HG02623 (cell line): Measurements from ENCODE around the gene NOVA2.

Experiments used
- ATAC-seq: cut with Tn5 transposase; IDR thresholded peaks from one replicate; pipeline ENCODE4 v1.9.1; 2021; ENCODE audit warnings: moderate library complexity; ENCODE audit not compliant: unreplicated experiment

Gene NOVA2

GRCh38 chr19:45973553-45974338, at the start of gene NOVA2:
Gene NOVA2, minus strand, starts transcription at chr19:45973865. Its CDS starts 514 bp downstream, at chr19:45973351.
- no peak for ATAC-seq

- ATAC-seq, result no peak
Observed at GRCh38 chr19:46023311-46023779, 49.7 kb upstream of the NOVA2 start.

DNA sequence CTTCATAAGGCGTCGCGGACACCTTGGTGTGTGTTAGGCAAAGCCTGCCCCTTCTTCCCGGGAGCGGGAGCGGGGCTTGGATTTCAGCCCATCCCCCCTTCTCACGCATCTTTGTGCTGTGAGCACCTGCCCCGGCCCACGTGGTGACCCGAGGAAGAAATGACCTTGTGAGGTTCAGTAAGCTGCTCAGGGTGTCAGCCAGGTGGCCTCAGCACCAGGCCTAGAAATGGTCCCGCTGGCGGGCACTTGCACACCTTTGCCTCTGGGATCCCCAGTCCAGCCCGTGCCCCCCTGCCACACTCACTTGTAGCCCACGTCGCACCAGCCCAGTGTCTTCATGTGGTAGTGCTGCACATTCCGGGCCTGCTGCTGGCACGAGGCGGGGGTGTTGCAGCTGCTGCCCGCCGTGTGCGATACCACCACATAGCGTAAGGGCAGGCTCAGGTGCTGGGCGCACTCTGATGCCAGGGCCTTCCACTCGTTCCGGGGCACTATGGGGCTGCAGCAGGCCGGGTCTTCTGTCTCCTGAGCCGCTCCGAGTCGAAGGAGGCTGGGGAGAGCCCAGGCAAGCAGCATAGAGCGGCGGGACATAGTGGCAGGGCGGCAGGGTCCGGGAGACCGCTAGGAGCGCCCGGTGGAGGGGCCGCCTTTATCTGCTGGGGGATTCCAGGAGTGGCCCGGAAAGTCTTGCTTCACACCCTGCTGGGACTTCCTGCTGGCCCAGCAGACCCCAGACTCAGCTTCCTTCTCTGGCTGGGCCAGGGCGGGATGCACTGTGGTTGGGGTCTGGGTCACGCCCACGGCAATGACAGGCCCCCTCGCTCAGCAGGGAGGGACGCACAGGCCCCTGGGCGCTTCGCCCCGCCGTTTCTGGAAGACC, 49.0 kb upstream of the NOVA2 start, which contains the start of gene PGLYRP1:
Gene PGLYRP1, minus strand, starts transcription at position 623 of the 880 bp plus-strand sequence. Its CDS starts 32 bp downstream, at position 591.
- no peak for ATAC-seq

DNA sequence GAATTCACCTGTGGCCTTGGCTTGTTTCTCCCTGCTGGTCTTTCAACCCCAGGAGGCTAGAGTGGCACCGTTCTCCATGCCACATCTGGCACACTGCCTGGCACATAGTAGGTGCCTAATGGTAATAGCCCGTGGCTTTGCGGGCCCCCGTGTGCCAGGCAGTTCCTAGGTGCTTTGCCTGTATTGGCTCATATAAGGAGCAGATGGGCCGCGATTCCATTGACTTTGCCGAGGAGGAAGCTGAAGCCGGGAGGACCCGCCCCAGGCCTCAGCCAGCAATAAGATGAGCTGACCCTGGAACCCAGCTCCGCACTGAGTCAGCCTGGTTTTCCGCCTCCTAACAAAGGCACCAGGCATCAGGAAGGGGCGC, 48.4 kb upstream of the NOVA2 start:
- ATAC-seq, result no peak

GRCh38 chr19:46021531-46022041, 47.9 kb upstream of the NOVA2 start:
- no peak for ATAC-seq

DNA sequence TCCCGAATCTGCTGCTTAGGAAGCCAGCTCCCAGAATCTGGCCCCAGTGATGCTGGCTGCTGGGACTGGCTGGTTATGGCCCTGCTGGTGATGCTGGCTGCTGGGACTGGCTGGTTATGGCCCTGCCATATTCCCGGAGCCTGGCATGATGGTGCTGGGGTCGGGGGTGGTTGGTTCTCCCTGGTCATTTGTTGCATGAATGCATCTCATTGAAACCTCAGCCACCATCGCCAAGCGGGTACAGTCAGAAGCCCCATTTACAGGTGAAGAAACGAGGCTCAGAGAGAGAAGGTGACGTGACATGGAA, 47.1 kb upstream of the NOVA2 start:
- no peak for ATAC-seq

DNA sequence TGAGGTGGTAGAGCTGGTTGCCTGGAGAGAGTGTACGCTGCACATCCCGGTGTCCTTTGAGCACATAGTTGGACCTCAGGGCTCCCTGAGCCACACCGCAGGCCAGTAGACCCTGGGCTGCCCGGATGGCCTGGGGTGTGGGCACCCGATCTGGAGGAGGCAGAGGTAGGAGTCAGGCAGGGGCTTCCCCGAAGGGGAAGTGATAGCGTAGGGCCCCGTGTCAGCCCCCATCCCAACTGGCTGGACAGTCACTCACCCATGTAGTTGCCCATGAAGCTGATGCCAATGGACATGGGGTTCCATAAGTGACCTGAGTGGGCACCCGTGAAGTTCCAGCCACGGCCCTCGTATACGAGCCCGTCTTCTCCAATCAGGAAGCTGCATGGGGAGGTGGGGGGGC, 45.6 kb upstream of the NOVA2 start:
- ATAC-seq, result no peak

DNA sequence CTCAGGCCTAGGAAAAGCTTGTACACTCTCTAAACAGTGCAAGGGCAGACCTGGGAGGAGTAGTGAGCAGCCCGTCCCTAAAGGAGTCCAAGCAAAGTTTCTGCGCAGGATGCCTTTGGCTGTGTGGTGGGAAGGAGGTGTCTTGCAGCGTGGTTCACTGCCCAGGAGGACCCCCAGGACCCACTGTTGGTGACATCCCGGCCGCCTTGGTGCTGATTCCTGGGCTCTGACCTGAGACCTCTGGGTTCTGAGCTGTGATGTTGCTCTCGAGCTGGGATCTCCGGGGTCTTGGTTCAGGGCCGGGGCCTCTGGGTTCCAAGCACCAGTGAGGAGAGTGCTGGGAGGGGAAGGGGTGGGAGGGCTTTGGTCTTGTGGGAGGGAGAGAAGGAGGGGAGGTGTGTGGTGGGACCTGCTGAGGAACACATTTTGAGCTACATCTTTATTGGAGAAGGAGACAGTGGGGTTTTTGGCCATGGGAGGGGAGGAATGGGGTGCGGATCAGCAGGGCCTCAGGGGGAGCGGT, 45.1 kb upstream of the NOVA2 start:
- ATAC-seq, result no peak

GRCh38 chr19:46017874-46018675, 44.4 kb upstream of the NOVA2 start:
- no peak for ATAC-seq

GRCh38 chr19:46017095-46017429, 43.4 kb upstream of the NOVA2 start:
- ATAC-seq, result no peak

- no peak for ATAC-seq
Observed at GRCh38 chr19:46016426-46017094, 42.9 kb upstream of the NOVA2 start.

GRCh38 chr19:46015687-46016425, 42.2 kb upstream of the NOVA2 start:
- ATAC-seq, result no peak

DNA sequence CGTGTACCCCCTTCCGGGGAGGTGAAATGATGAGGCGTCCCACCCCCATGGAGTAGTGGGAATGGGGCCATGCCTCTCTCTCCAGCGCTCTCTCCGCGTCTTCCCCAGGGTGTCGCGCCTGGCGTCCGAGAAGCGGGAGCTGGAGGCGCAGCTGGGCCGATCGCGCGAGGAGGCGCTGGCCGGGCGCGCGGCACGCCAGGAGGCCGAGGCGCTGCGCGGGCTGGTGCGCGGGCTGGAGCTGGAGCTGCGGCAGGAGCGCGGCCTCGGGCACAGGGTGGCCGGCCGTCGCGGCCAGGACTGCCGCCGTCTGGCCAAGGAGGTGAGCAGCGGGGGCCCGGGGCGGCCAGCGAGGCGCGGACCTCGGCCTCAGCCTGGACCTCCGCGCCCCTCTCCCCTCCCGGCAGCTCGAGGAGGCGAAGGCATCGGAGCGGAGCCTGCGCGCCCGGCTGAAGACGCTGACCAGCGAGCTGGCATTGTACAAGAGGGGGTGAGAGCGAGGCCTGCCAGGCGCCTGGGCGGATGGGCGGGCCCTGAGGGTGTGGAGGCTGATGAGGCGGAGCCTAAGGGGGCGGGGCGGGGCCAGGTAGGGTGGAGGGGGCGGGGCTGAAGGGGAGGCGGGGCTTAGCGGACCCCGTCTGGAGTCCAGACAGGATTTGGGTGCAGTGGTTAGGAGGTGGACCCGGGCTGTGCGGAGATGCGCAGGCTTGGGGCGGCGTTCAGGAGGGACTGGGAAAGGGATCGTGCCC, 41.4 kb upstream of the NOVA2 start:
- no peak for ATAC-seq

DNA sequence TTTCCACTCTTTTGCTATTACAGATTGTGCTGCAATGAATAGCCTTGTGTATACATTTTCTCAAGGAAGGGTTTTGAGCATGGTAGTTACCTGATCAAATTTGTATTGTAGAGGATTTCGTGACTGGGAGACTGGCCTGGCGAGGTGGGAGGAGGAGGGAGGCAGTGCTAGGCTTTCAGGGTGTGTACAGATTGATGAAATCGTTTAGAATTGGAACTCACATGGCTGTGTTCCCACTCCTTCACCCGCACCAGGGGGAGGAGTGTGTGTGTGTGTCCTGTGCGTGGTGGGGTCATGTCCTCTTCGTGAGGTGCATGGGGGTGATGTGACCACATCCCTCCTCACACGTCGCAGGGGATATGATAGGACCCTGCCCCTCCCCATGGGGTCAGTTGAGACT, 40.9 kb upstream of the NOVA2 start:
- no peak for ATAC-seq

GRCh38 chr19:46009530-46010510, 36.2 kb upstream of the NOVA2 start:
- ATAC-seq, result no peak

GRCh38 chr19:46006411-46006810, 32.7 kb upstream of the NOVA2 start:
- no peak for ATAC-seq

GRCh38 chr19:46002678-46003275, 29.1 kb upstream of the NOVA2 start:
- no peak for ATAC-seq
